A549 (cell line): ENCODE measurements around the gene HLCS. TPM values are rescaled to one million over a fixed set of nuclear protein-coding genes. Genes with fewer than 3 reads are reported as not detected.

ENCODE experiments used
- ATAC-seq, 2 experiments: fragments of 200-7000 bp in 1 of 2; fragments of >200 bp in 1 of 2; cut with Nextera tagmentation in 1 of 2; cut with Tn5 transposase in 1 of 2; 3 replicates each; pipeline versions ENCODE4 v1.8.0 to v1.9.1; 2018 to 2020; ENCODE audit warnings: mild to moderate bottlenecking in 1 of 2, moderate library complexity in 1 of 2
- CTCF ChIA-PET: fragments of 300-600 bp; sonication (Branson Sonifier 250); formaldehyde crosslinking; extraction: SDS; loops from one replicate; lab custom pipeline; 2021; ENCODE audit warnings: antibody characterized with exemption, inconsistent platforms; lab: Yijun Ruan, JAX
- POLR2A ChIA-PET: fragments of 350-600 bp; formaldehyde crosslinking; extraction: SDS; loops from one replicate; lab custom pipeline; 2021; ENCODE audit warnings: antibody characterized with exemption, inconsistent platforms; lab: Yijun Ruan, JAX
- DNase-seq, 2 experiments: peaks; one replicate each; pipeline versions ENCODE4 v3.0.0 to v3.0.0-alpha.2; 2011 to 2016; ENCODE audit warnings: low read depth in 1 of 2, low spot score in 1 of 2
- FAIRE-seq: peaks from 2 replicates; lab custom pipeline; 2011; peaks lifted over from hg19 to GRCh38; lab: Jason Lieb, UNC
- H3K27ac ChIP-seq, 2 experiments: fragments of >200 bp; sonication (Bioruptor Twin); formaldehyde crosslinking; 3 replicates each; pipeline ENCODE4 v1.5.1; 2016 to 2017
- H3K4me1 ChIP-seq: fragments of >200 bp; sonication (Bioruptor Twin); formaldehyde crosslinking; 3 replicates; pipeline ENCODE4 v1.6.1; 2016
- H3K4me2 ChIP-seq: fragments of >200 bp; sonication (Bioruptor Twin); formaldehyde crosslinking; 3 replicates; pipeline ENCODE4 v1.6.1; 2016
- H3K4me3 ChIP-seq: fragments of >200 bp; sonication (Bioruptor Twin); formaldehyde crosslinking; 3 replicates; pipeline ENCODE4 v1.5.1; 2016
- H3K9me3 ChIP-seq: fragments of >200 bp; sonication (Bioruptor Twin); formaldehyde crosslinking; 3 replicates; pipeline ENCODE4 v1.6.1; 2016
- BHLHE40 ChIP-seq: IDR thresholded peaks from 2 replicates; pipeline ENCODE4 v1.6.1; 2012; ENCODE audit warnings: low read depth, low read length, inconsistent platforms
- CBX2 ChIP-seq: fragments of 200-600 bp; sonication (generic); IDR thresholded peaks from 2 replicates; pipeline ENCODE4 v1.6.1; 2016; ENCODE audit warnings: low read depth, mild to moderate bottlenecking, borderline replicate concordance
- CHD2 ChIP-seq: fragments of 150-350 bp; IDR thresholded peaks from 2 replicates; pipeline ENCODE4 v1.6.1; 2014; ENCODE audit warnings: low read length; ENCODE audit not compliant: partially characterized antibody
- E2F6 ChIP-seq: IDR thresholded peaks from 2 replicates; pipeline ENCODE4 v1.6.1; 2012; ENCODE audit warnings: low read depth, borderline replicate concordance
- FOSB ChIP-seq: fragments of 250-450 bp; sonication (Bioruptor Pico); IDR thresholded peaks from 2 replicates; pipeline ENCODE4 v1.5.0; 2020; ENCODE audit warnings: mild to moderate bottlenecking, moderate library complexity
- FOSL2 ChIP-seq, 2 experiments: fragments of 450-650 bp in 1 of 2; fragments of >200 bp in 1 of 2; sonication (Bioruptor Twin) in 1 of 2; formaldehyde crosslinking; IDR thresholded peaks; 2 replicates each; pipeline versions ENCODE4 v1.5.0 to v1.6.1; 2016 to 2020; ENCODE audit warnings: mild to moderate bottlenecking in 1 of 2, moderate library complexity in 1 of 2
- FOXS1 ChIP-seq: fragments of 250-450 bp; sonication (Bioruptor Pico); IDR thresholded peaks from 2 replicates; pipeline ENCODE4 v1.5.0; 2020; ENCODE audit warnings: mild to moderate bottlenecking, moderate library complexity
- HDAC2 ChIP-seq: fragments of 200-600 bp; sonication (generic); IDR thresholded peaks from 2 replicates; pipeline ENCODE4 v1.6.1; 2016
- HMGXB4 ChIP-seq: fragments of 250-450 bp; sonication (Bioruptor Pico); IDR thresholded peaks from 2 replicates; pipeline ENCODE4 v1.5.0; 2021; ENCODE audit warnings: mild to moderate bottlenecking, moderate library complexity, borderline replicate concordance
- HOXA7 ChIP-seq: fragments of 250-450 bp; sonication (Bioruptor Pico); IDR thresholded peaks from 2 replicates; pipeline ENCODE4 v1.5.0; 2020; ENCODE audit warnings: mild to moderate bottlenecking, moderate library complexity
- JUN ChIP-seq, 2 experiments: fragments of >200 bp; sonication (Bioruptor Twin); formaldehyde crosslinking; IDR thresholded peaks; 2 replicates in 1 of 2; 3 replicates in 1 of 2; pipeline ENCODE4 v1.6.1; 2016 to 2017
- KDM1A ChIP-seq: fragments of 200-600 bp; sonication (generic); IDR thresholded peaks from 2 replicates; pipeline ENCODE4 v1.6.1; 2016; ENCODE audit warnings: low read depth, mild to moderate bottlenecking
- MAFK ChIP-seq: fragments of 450-650 bp; IDR thresholded peaks from 2 replicates; pipeline ENCODE4 v1.6.1; 2014; ENCODE audit not compliant: partially characterized antibody
- MAZ ChIP-seq: fragments of 150-350 bp; IDR thresholded peaks from 2 replicates; pipeline ENCODE4 v1.6.1; 2014; ENCODE audit warnings: antibody characterized with exemption, low read depth, low read length, borderline replicate concordance
- MYC ChIP-seq: IDR thresholded peaks from 2 replicates; pipeline ENCODE4 v1.6.1; 2012; ENCODE audit warnings: mild to moderate bottlenecking, inconsistent platforms, low read length, improper control_type of control experiment, borderline replicate concordance
- NR3C1 ChIP-seq: fragments of >200 bp; sonication (Bioruptor Twin); formaldehyde crosslinking; IDR thresholded peaks from 3 replicates; pipeline ENCODE4 v1.6.1; 2017
- POLR2AphosphoS2 ChIP-seq: conservative IDR thresholded peaks from 2 replicates; pipeline ENCODE4 v1.6.1; 2012; ENCODE audit warnings: low read length, improper control_type of control experiment, inconsistent platforms
- RAD21 ChIP-seq, 2 experiments: fragments of >200 bp in 1 of 2; sonication (Bioruptor Twin) in 1 of 2; formaldehyde crosslinking in 1 of 2; IDR thresholded peaks in 1 of 2; conservative IDR thresholded peaks in 1 of 2; 2 replicates in 1 of 2; 3 replicates in 1 of 2; pipeline ENCODE4 v1.6.1; 2012 to 2018; ENCODE audit warnings: inconsistent platforms in 1 of 2
- RARB ChIP-seq: fragments of 250-450 bp; sonication (Bioruptor Pico); IDR thresholded peaks from 2 replicates; pipeline ENCODE4 v1.8.0; 2021; ENCODE audit warnings: mild to moderate bottlenecking, moderate library complexity
- SREBF2 ChIP-seq: fragments of 450-650 bp; IDR thresholded peaks from 2 replicates; pipeline ENCODE4 v1.6.1; 2014; ENCODE audit warnings: mild to moderate bottlenecking, moderate library complexity
- TFCP2L1 ChIP-seq: fragments of 250-450 bp; sonication (Bioruptor Pico); IDR thresholded peaks from 2 replicates; pipeline ENCODE4 v1.5.0; 2021; ENCODE audit warnings: mild to moderate bottlenecking
- USF2 ChIP-seq: fragments of 450-650 bp; IDR thresholded peaks from 2 replicates; pipeline ENCODE4 v1.6.1; 2014; ENCODE audit warnings: antibody characterized with exemption
- ZFP36 ChIP-seq: fragments of 450-650 bp; IDR thresholded peaks from 2 replicates; pipeline ENCODE4 v1.6.1; 2014; ENCODE audit warnings: borderline replicate concordance; ENCODE audit not compliant: partially characterized antibody
- WGBS: methylation state at CpG from one replicate; pipeline ENCODE4 v1.1.6; 2017; ENCODE audit errors: missing lambda C conversion rate; 5-methylcytosine and 5-hydroxymethylcytosine counted together
- polyA plus RNA-seq, 4 experiments: library from polyadenylated mRNA; depleted of rRNA in 3 of 4; stranded (reverse); fragments of >200 nt; fragmentation: RNase III in 1 of 4; extraction: RNeasy Plus Mini Kit Qiagen cat#74134 plus additional on column Dnase treatment in 1 of 4; gene quantifications; 2 replicates in 3 of 4; 3 replicates in 1 of 4; pipeline ENCODE4 v1.2.3, GENCODE V29; 2011 to 2017

HLCS gene
- polyA plus RNA-seq, 2 of the 4 experiments (the other 2 are of a cell fraction): 8.4 to 24.3 TPM

- DNase-seq: no peak
- ChIA-PET POLR2A (no interaction called here), CTCF (interaction anchor here (1.6 to 1.8 kb wide), 2 partner anchors 79 to 218 kb away, joined by 5 to 6 read pairs; no protein-coding TSS in a partner anchor)
- H3K4me2 ChIP-seq: no peak overlapping the region
- FAIRE-seq: no peak
- 98% methylated on average over 41 of the region's 55 CpGs for WGBS
- H3K9me3 ChIP-seq: no peaks in the 10 kb centered on the region
- ATAC-seq: no peak
- TF ChIP-seq FOXS1 (CRISPR knock-in tag) (no peak), POLR2AphosphoS2 (no peak), HDAC2 (no peak), HOXA7 (CRISPR knock-in tag) (no peak)
- no peaks in the 10 kb centered on the region for H3K4me1 ChIP-seq
- H3K4me3 ChIP-seq: no peak overlapping the region
- no peak overlapping the region for H3K27ac ChIP-seq
Observed at GRCh38 chr21:36709030-36709867, 257.2 kb downstream of the HLCS start.

GRCh38 chr21:36708286-36709029 lies 258.0 kb downstream of the HLCS start:
- DNase-seq (no peak), FAIRE-seq (no peak), ATAC-seq (no peak)
- Histone ChIP-seq H3K9me3 (no peaks in the 10 kb centered on the region), H3K4me2 (no peak overlapping the region), H3K4me3 (no peak overlapping the region), H3K27ac (no peak overlapping the region), H3K4me1 (no peaks in the 10 kb centered on the region; the same call in 2 of the 3 replicates)
- no peak for TF ChIP-seq USF2
- no peak for TF ChIP-seq CBX2
- no peak for TF ChIP-seq BHLHE40
- TF ChIP-seq MYC: no peak
- TF ChIP-seq HMGXB4: no peak
- TF ChIP-seq POLR2AphosphoS2: no peak
- TF ChIP-seq SREBF2: no peak
- TF ChIP-seq JUN (IDR thresholded peaks at IDR 0.05): no peak
- no peak for TF ChIP-seq KDM1A
- TF ChIP-seq RAD21 (conservative IDR thresholded peaks at IDR 0.05 in 1 of 2, IDR thresholded peaks at IDR 0.05 in 1 of 2): no peak
- no peak for TF ChIP-seq ZFP36
- no peak for TF ChIP-seq NR3C1
- ChIA-PET CTCF (interaction anchor here (0.7 kb wide), 1 partner anchor 15 kb away, joined by 3 read pairs; no protein-coding TSS in a partner anchor), POLR2A (no interaction called here)
- 92% methylated on average over 42 of the region's 44 CpGs for WGBS

- no peak for DNase-seq
- no peak overlapping the region for H3K27ac ChIP-seq
- CTCF ChIA-PET: interaction anchor here (0.7 kb wide), 1 partner anchor 16 kb away, joined by 3 read pairs; no protein-coding TSS in a partner anchor
- H3K4me3 ChIP-seq: no peak overlapping the region
- no peak for TF ChIP-seq FOXS1 (CRISPR knock-in tag)
- no peak for TF ChIP-seq CHD2
- TF ChIP-seq TFCP2L1 (CRISPR knock-in tag): no peak
- TF ChIP-seq MAZ: no peak
- TF ChIP-seq FOSB: no peak
- no peak for TF ChIP-seq MAFK
- TF ChIP-seq FOSL2 (IDR thresholded peaks at IDR 0.05): no peak
- no peak for TF ChIP-seq FOSL2 (CRISPR knock-in tag; IDR thresholded peaks at IDR 0.05)
- TF ChIP-seq E2F6: no peak
- TF ChIP-seq RARB (CRISPR knock-in tag): no peak
- 96% methylated on average over 5 of the region's 53 CpGs for WGBS
- ATAC-seq: no peak
- no peaks in the 10 kb centered on the region for H3K9me3 ChIP-seq
- POLR2A ChIA-PET: no interaction called here
- no peak for FAIRE-seq
- no peaks in the 10 kb centered on the region; the same call in 2 of the 3 replicates for H3K4me1 ChIP-seq
- no peak overlapping the region for H3K4me2 ChIP-seq
Observed at GRCh38 chr21:36707763-36708285, 258.6 kb downstream of the HLCS start.
